ENCODE data around the gene FUT6. TPM values are rescaled to one million over a fixed set of nuclear protein-coding genes. Genes with fewer than 3 reads are reported as not detected.

FUT6 gene
- total RNA-seq, 1 experiment from 2014 or later: not detected

GRCh38 chr19:5798244-5798643 is 41.3 kb downstream of the FUT6 start:
- intact Hi-C loops (cut with micrococcal nuclease): loop anchor here (10.0 kb wide), 1 partner anchor 103 kb away; the partner anchor contains the start of gene RPL36
- Mint-ChIP-seq H3K27ac (ENCODE audit: low read depth, unreplicated experiment) (no peak overlapping the region), H3K4me1 (ENCODE audit: insufficient read depth, unreplicated experiment) (peaks cover under 1% of the 10 kb centered on the region), H3K4me3 (ENCODE audit: unreplicated experiment) (no peak overlapping the region), H3K36me3 (ENCODE audit: insufficient read depth, unreplicated experiment) (no peaks in the 10 kb centered on the region), H3K9me3 (ENCODE audit: unreplicated experiment) (no peaks in the 10 kb centered on the region), H3K27me3 (ENCODE audit: insufficient read depth, unreplicated experiment) (no peaks in the 10 kb centered on the region)
- ChIA-PET POLR2A (interaction anchor here (0.8 kb wide), 1 partner anchor 30 kb away, joined by 3 read pairs; no protein-coding TSS in a partner anchor), CTCF (interaction anchor here (1.0 to 1.2 kb wide), 3 partner anchors 10 to 169 kb away, joined by 3 to 7 read pairs (median 3); no protein-coding TSS in a partner anchor)
- TF ChIP-seq, protein P1, sequence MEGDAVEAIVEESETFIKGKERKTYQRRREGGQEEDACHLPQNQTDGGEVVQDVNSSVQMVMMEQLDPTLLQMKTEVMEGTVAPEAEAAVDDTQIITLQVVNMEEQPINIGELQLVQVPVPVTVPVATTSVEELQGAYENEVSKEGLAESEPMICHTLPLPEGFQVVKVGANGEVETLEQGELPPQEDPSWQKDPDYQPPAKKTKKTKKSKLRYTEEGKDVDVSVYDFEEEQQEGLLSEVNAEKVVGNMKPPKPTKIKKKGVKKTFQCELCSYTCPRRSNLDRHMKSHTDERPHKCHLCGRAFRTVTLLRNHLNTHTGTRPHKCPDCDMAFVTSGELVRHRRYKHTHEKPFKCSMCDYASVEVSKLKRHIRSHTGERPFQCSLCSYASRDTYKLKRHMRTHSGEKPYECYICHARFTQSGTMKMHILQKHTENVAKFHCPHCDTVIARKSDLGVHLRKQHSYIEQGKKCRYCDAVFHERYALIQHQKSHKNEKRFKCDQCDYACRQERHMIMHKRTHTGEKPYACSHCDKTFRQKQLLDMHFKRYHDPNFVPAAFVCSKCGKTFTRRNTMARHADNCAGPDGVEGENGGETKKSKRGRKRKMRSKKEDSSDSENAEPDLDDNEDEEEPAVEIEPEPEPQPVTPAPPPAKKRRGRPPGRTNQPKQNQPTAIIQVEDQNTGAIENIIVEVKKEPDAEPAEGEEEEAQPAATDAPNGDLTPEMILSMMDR (IDR thresholded peaks at IDR 0.05; ENCODE audit: unreplicated experiment): no peak
- BruUV-seq (replicated peaks): no TSS peak
- no peak for DNase-seq (ENCODE audit: unreplicated experiment)

DNA sequence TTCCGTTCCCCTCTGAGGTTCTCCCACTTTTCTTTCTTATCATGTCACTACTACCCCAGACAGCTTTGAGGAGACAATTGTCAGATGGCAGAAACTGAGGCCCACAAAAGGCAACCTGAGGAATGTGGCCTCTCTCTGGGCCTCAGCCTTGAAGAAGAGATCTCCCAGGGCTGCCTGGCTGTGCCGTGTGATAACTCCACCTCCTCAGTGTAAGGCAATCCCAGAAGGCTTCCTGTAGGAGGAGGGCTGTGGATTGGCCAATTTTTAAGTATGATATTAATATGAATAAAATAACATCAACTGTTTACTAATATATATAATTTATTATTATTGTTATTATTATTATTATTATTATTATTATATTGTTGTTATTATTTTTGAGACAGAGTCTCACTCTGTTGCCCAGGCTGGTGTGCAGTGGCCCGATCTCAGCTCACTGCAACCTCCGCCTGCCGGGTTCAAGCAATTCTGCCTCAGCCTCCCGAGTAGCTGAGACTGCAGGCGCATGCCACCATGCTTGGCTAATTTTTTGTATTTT is 44.1 kb downstream of the FUT6 start:
- CTCF ChIA-PET: interaction anchor here (0.6 to 3.1 kb wide), 8 partner anchors 8 to 241 kb away, joined by 3 to 29 read pairs (median 4); no protein-coding TSS in a partner anchor
- DNase-seq (ENCODE audit: unreplicated experiment): no peak
- H3K4me3 Mint-ChIP-seq (ENCODE audit: unreplicated experiment): no peak overlapping the region
- H3K36me3 Mint-ChIP-seq (ENCODE audit: insufficient read depth, unreplicated experiment): peaks cover 9% of the 10 kb centered on the region
- peaks cover 4% of the 10 kb centered on the region for H3K4me1 Mint-ChIP-seq (ENCODE audit: insufficient read depth, unreplicated experiment)
- intact Hi-C loops (cut with micrococcal nuclease): loop anchor here (10.0 kb wide), 1 partner anchor 101 kb away; the partner anchor contains the start of gene RPL36
- no TSS peak for BruUV-seq (replicated peaks)
- no peaks in the 10 kb centered on the region for H3K9me3 Mint-ChIP-seq (ENCODE audit: unreplicated experiment)
- POLR2A ChIA-PET: interaction anchor here (3.1 kb wide), 1 partner anchor 108 kb away, joined by 15 read pairs; the partner anchor contains the start of genes NDUFA11 and VMAC
- no peak overlapping the region for H3K27ac Mint-ChIP-seq (ENCODE audit: low read depth, unreplicated experiment)
- TF ChIP-seq, protein P1 (IDR thresholded peaks at IDR 0.05; ENCODE audit: unreplicated experiment): no peak
- H3K27me3 Mint-ChIP-seq (ENCODE audit: insufficient read depth, unreplicated experiment): no peaks in the 10 kb centered on the region

DNA sequence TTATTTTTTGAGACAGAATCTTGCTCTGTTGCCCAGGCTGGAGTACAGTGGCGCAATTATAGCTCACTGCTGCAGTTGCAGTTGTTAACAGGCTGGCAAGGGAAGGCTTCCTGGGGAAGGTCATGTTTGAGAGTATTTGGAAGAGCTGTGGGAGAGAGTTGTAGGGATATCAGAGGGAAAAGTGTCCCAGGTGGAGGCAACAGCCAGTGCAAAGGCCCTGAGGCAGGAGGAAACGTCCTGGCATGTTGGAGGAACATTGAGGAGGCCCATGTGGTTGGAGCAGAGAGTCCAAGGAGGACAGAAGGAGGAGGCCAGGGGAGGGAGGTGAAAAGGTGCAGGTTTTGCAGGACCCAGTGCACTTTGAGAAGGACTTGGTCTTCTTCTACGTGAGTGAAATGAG is 46.3 kb downstream of the FUT6 start:
- peaks cover 29% of the 10 kb centered on the region for H3K36me3 Mint-ChIP-seq (ENCODE audit: insufficient read depth, unreplicated experiment)
- intact Hi-C loops (cut with micrococcal nuclease): loop anchor here (10.0 kb wide), 1 partner anchor 98 kb away; the partner anchor contains the start of gene RPL36
- DNase-seq (ENCODE audit: unreplicated experiment): no peak
- ChIA-PET CTCF (interaction anchor here (0.6 to 3.1 kb wide), 5 partner anchors 11 to 430 kb away, joined by 3 to 29 read pairs (median 5); no protein-coding TSS in a partner anchor), POLR2A (interaction anchor here (3.1 kb wide), 1 partner anchor 111 kb away, joined by 15 read pairs; the partner anchor contains the start of genes NDUFA11 and VMAC)
- H3K4me1 Mint-ChIP-seq (ENCODE audit: insufficient read depth, unreplicated experiment): peaks cover 14% of the 10 kb centered on the region
- TF ChIP-seq, protein P1 (IDR thresholded peaks at IDR 0.05; ENCODE audit: unreplicated experiment): no peak
- H3K4me3 Mint-ChIP-seq (ENCODE audit: unreplicated experiment): no peak overlapping the region
- no peaks in the 10 kb centered on the region for H3K9me3 Mint-ChIP-seq (ENCODE audit: unreplicated experiment)
- no TSS peak for BruUV-seq (replicated peaks)
- H3K27me3 Mint-ChIP-seq (ENCODE audit: insufficient read depth, unreplicated experiment): no peaks in the 10 kb centered on the region
- no peak overlapping the region for H3K27ac Mint-ChIP-seq (ENCODE audit: low read depth, unreplicated experiment)

- Mint-ChIP-seq H3K4me1 (ENCODE audit: insufficient read depth, unreplicated experiment) (peaks cover 14% of the 10 kb centered on the region), H3K9me3 (ENCODE audit: unreplicated experiment) (no peaks in the 10 kb centered on the region), H3K27me3 (ENCODE audit: insufficient read depth, unreplicated experiment) (no peaks in the 10 kb centered on the region), H3K27ac (ENCODE audit: low read depth, unreplicated experiment) (no peak overlapping the region), H3K4me3 (ENCODE audit: unreplicated experiment) (no peak overlapping the region), H3K36me3 (ENCODE audit: insufficient read depth, unreplicated experiment) (peaks cover 33% of the 10 kb centered on the region)
- intact Hi-C loops (cut with micrococcal nuclease): loop anchor here (10.0 kb wide), 1 partner anchor 97 kb away; the partner anchor contains the start of gene RPL36
- ChIA-PET POLR2A (interaction anchor here (2.8 to 3.1 kb wide), 3 partner anchors 73 to 112 kb away, joined by 15 to 27 read pairs (median 24); partner anchors contain the start of genes CATSPERD, LONP1, NDUFA11 and VMAC), CTCF (interaction anchor here (0.6 to 1.8 kb wide), 2 partner anchors 12 to 177 kb away, joined by 3 to 8 read pairs; no protein-coding TSS in a partner anchor)
- no TSS peak for BruUV-seq (replicated peaks)
- DNase-seq (ENCODE audit: unreplicated experiment): no peak
- TF ChIP-seq, protein P1 (IDR thresholded peaks at IDR 0.05; ENCODE audit: unreplicated experiment): no peak
Measured at GRCh38 chr19:5792224-5792623, 47.3 kb downstream of the FUT6 start.

Measured in MCF 10A (cell line).